GM12801 (cell line): ENCODE measurements around the gene BOLA1.

ENCODE experiments used
- CTCF ChIP-seq: IDR thresholded peaks from one replicate; pipeline ENCODE4 v1.5.1; 2011; ENCODE audit warnings: control low read depth; ENCODE audit not compliant: insufficient read length; ENCODE audit errors: extremely low read depth

BOLA1 gene

GRCh38 chr1:149936992-149937705, 37.8 kb downstream of the BOLA1 start:
- no peak for TF ChIP-seq CTCF

GRCh38 chr1:149937759-149938158, 38.4 kb downstream of the BOLA1 start:
- TF ChIP-seq CTCF: no peak

GRCh38 chr1:149940427-149940826, 41.1 kb downstream of the BOLA1 start:
- no peak for TF ChIP-seq CTCF

GRCh38 chr1:149942207-149942606, 42.8 kb downstream of the BOLA1 start:
- no peak for TF ChIP-seq CTCF

GRCh38 chr1:149942885-149943284, 43.5 kb downstream of the BOLA1 start:
- TF ChIP-seq CTCF: no peak

- no peak for TF ChIP-seq CTCF
Measured at GRCh38 chr1:149945206-149945605, 45.8 kb downstream of the BOLA1 start.

- TF ChIP-seq CTCF: no peak
Measured at GRCh38 chr1:149949911-149950310, 50.5 kb downstream of the BOLA1 start.
